SK-N-SH treated with all-trans-retinoic acid at 6 μM for 48 hours (cell line): ENCODE measurements around the gene TMEM132A.

Experiments used
- ARNTL ChIP-seq: fragments of 450-650 bp; formaldehyde crosslinking; IDR thresholded peaks from 2 replicates; pipeline ENCODE4 v1.5.0; 2020; ENCODE audit warnings: low read depth, mild to moderate bottlenecking, moderate library complexity, borderline replicate concordance
- CSDC2 ChIP-seq: fragments of 250-450 bp; sonication (Bioruptor Pico); IDR thresholded peaks from 2 replicates; pipeline ENCODE4 v1.5.0; 2020; ENCODE audit warnings: mild to moderate bottlenecking, moderate library complexity
- ESRRG ChIP-seq: fragments of 250-450 bp; sonication (Bioruptor Pico); IDR thresholded peaks from 2 replicates; pipeline ENCODE4 v1.6.1; 2021; ENCODE audit warnings: mild to moderate bottlenecking

GRCh38 chr11:60900673-60901404 lies 23.4 kb upstream of the TMEM132A start:
- no peak for TF ChIP-seq ESRRG (CRISPR knock-in tag)
- no peak for TF ChIP-seq CSDC2 (CRISPR knock-in tag)
- no peak for TF ChIP-seq ARNTL (CRISPR knock-in tag)
